HG02763 (cell line): ENCODE measurements around the gene ADAM23.
"Not testable (repeated sequence)": the region's sequence is repeated elsewhere in the genome, so short reads cannot be mapped to it uniquely, and the experiment has no call there.

Experiments
- ATAC-seq: cut with Tn5 transposase; IDR thresholded peaks from one replicate; pipeline ENCODE4 v1.9.1; 2021; ENCODE audit warnings: mild to moderate bottlenecking, moderate library complexity; ENCODE audit not compliant: unreplicated experiment

ADAM23 gene, protein sequence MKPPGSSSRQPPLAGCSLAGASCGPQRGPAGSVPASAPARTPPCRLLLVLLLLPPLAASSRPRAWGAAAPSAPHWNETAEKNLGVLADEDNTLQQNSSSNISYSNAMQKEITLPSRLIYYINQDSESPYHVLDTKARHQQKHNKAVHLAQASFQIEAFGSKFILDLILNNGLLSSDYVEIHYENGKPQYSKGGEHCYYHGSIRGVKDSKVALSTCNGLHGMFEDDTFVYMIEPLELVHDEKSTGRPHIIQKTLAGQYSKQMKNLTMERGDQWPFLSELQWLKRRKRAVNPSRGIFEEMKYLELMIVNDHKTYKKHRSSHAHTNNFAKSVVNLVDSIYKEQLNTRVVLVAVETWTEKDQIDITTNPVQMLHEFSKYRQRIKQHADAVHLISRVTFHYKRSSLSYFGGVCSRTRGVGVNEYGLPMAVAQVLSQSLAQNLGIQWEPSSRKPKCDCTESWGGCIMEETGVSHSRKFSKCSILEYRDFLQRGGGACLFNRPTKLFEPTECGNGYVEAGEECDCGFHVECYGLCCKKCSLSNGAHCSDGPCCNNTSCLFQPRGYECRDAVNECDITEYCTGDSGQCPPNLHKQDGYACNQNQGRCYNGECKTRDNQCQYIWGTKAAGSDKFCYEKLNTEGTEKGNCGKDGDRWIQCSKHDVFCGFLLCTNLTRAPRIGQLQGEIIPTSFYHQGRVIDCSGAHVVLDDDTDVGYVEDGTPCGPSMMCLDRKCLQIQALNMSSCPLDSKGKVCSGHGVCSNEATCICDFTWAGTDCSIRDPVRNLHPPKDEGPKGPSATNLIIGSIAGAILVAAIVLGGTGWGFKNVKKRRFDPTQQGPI

DNA sequence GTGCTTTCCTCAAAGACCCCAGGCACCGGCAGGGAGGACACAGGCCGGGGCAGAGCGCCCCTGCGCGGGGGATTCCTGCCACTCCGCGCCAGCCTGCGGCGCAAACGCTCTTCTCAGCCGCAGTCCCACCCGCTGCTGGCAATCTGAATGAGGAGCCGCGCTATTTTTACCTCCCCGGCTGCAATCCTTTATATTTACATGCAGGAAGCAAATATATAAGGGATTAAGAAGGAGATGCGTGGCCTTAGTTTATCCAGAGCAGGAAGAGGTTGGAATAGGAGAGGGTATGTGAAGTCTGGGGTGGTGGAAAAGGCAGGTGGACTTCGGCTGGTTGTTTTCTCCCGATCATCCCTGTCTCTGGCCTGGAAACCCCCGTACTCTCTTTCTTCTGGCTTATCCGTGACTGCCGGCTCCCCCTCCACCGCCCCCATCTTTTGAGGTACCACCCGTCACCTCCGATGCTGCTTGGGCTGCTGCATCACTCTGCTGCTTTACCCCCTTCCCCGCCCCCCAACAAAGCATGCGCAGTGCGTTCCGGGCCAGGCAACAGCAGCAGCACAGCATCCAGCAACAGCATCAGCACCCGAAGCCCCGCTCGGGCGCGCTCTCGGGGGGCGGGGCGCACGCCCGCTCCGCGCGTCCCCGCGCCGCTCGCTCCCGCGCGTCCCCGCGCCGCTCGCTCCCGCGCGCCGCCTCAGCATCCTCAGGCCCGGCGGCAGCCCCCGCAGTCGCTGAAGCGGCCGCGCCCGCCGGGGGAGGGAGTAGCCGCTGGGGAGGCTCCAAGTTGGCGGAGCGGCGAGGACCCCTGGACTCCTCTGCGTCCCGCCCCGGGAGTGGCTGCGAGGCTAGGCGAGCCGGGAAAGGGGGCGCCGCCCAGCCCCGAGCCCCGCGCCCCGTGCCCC lies at the start of gene ADAM23:
Gene ADAM23, plus strand, starts transcription at position 700 of the 902 bp plus-strand sequence. CDS start 335 bp downstream, outside the sequence.
- no peak for ATAC-seq

DNA sequence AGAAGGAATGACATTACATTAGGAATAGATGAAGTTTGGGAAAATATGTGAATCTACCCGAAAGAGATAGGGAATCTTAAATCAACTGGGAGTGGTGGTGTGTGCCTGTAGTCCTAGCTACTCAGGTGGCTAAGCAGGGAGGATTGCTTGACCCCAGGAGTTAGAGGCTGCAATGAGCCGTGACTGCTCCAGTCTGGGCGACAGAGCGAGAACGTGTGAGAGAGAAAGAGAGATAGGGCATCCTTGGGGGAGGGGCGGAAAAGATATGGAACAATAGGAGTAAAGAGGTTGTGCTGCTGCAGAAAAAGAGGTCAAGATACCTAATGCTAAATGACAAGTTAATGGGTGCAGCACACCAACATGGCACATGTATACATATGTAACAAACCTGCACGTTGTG lies 47.1 kb upstream of the ADAM23 start:
- no peak for ATAC-seq

DNA sequence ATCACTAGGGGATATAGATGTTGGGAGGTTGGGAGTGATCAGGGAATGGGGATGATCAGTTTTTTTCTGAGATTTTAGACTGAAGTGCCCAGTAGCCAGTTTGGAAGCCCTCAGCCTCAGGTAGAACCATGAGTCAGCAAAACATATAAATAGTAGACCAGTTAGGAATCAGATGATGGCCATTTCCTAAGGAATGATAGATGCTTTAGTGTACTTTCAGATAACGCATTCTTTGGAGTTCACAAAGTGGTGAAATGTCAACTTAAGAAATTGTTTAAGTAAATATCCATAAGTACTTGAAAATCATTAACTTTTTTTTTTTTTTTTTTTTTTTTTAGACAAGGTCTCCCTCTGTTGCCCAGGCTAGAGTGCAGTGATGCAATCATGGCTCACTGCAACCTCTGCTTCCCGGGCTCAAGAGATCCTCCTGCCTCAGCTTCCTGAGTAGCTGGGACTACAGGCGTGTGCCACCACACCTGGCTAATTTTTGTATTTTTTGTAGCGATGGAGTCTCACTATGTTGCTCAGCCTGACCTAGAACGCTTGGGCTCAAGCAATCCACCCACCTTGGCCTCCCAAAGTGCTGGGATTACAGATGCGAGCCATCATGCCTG lies 40.3 kb upstream of the ADAM23 start:
- ATAC-seq = not testable (repeated sequence)

DNA sequence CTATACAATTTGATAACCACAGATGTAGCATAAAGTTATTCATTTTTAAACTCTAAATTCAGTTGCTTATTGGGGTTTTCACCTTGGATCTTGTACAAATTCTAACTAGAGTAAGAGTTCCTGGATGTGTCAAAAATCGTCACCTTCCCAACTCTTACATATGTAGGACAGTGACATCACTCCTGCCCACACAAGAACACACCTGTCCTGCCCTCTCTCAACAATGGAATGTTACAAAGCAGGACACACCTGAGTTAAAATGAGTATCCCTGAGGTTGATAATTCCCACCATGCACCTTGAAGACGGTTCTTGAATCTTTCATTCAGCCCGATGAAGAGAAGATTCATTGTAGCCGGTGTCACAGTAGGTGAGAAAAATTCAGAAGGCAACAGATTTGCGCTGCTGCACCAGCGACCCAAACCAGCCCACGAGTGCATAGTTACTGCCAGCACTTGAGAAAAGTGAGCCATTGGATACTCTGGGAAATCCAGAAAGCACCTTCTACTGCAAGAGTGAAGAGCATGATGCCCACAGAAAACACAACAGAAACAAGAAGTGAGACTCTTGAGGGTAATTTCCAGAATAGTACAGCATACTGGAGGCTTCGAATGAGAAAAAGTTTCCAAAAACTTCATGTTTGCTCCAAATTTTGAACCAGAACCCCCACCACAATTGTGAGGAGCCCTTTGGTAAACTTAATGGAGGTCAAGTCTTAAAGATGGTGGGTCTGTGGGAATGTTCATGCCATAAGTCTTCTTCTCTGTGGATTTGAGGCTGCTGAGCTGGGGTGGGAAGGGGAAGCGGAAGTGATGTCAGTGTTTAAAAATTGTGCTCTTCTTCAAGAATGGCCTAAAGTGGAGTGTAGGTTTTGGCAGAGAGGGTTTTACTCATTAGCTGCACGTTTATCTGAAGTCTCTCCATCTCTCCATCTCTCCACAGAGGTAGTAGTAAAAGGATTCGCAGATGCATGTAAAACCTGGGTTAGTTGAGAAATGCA lies 34.7 kb upstream of the ADAM23 start:
- ATAC-seq = peak; percentile 88

DNA sequence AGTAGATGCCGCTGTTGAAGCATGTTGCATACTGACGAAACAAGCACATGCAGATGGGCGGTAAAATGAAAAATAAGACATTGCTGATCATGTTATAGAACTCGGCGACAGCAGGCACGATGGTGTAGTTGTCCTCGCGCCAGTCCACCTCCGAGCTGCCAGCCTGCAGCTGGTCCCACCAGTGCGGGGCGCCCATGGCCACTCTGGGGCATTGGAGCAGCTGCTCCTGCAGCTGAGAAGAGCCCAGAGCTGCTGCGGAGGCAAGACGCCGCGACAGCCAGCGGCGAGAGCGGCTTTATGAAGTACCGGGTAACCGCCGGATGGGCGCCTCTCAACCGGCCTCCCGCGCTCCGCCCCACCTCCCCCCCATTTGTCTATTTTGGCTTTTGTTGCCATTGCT lies 32.6 kb upstream of the ADAM23 start:
- ATAC-seq = no peak

DNA sequence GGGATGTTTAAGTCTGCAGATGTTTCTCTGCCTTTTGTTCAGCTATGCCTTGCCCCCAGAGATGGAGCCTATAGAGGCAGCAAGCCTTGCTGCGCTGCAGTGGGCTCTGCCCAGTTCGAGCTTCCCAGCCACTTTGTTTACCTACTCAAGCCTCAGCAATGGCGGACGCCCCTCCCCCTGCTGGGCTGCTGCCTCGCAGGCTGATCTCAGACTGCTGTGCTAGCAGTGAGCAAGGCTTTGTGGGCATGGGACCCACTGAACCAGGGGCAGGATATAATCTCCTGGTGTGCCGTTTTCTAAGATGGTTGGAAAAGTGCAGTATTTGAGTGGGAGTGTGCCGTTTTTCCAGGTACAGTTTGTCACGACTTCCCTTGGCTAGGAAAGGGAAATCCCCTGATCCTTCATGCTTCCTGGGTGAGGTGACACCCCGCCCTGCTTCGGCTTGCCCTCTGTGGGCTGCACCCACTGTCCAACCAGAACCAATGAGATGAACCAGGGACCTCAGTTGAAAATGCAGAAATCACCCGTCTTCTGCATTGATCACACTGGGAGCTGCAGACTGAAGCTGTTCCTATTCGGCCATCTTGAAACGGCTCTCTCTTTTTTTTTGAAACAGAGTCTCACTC lies 27.6 kb upstream of the ADAM23 start:
- ATAC-seq = no peak

DNA sequence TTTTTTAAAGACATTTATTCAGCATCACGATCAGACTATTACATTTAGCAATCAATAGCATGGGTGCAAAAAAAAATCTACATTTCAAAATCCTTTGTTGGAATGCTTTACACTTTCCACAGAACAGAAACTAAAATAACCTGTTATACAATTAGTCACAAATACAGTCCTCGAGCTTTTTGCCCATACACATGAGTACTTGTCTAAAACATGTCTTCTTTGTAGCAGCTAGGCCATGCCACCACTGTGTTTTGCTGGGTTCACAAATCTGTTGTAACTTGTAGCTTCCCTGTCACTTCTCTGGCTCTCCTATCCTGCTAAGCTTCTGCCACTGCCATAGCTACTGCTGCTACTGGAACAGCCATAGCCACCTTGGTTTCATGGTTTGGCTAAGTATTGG lies 24.4 kb upstream of the ADAM23 start:
- no peak for ATAC-seq

DNA sequence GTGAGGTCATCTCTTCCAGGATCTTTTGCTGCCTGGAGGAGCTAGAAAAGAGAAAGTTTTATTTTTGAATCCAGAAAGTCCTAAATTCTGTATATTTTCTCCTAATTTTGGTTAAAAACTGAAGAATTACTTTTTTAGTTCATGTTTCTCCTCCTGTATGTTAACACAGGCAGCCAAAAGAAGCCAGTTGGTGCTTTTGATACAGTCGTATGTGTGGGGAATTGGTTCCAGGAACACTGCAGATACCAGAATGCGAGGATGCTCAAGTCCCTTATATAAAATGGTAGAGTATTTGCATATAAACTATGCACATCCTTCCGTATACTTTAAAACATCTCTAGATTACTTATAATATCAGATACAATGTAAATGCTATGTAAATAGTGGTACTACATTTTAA lies 22.6 kb upstream of the ADAM23 start:
- no peak for ATAC-seq

DNA sequence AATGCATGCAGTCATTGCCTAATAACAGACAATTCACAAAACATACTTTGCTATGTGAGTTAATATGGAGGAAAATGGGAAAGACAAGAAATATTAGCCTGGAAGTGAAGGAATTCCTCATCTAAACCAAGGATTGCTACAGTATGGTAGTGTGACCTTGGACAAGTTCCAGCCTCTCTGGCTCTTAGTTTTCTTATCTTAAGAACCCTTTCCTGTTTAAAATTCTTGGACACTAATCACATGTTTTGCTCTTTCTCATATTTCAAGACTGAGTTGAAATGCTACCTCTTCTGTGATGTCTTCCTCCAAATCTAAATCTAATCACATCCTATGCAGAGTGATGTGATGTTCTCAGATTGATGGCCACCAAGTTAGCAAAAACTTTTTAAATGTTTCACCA lies 20.8 kb upstream of the ADAM23 start:
- no peak for ATAC-seq

DNA sequence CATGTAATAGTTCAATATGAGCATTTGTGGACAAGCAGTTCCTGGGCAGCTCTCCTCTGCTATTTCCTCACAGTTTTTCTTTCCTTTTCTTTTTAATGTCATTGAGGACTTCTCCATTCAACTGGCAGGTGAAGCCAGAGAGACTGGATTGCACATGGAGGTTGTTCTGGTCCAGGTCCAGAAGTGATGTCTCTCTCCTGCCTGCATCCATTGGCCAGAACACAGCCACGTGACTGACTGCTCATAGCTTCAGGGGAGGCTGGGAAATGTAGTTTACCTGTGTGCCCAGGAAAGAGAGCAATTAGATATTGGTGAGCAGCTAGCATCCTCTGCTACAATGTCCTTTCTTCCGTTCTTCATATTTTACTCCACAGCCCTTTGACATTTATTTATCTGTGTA lies 20.2 kb upstream of the ADAM23 start:
- ATAC-seq = no peak

DNA sequence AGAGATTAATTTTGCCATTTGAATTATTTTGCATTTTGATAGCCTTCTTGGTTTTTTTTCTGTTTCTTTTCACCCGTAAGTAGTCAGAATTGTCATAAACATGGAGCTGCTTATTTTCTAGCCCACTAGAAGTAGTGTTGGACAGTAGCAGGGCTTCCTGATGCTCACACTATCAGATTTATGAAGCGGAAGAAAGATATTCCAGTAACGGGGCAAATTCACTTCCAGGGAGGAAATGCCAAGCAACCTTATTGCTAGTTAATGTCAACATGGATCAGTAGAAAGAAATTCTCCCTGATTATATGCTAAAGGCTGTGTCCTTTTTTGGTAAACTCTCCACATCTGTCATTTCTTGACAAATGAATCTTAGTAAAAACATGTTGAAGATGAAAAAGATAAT lies 19.2 kb upstream of the ADAM23 start:
- no peak for ATAC-seq

DNA sequence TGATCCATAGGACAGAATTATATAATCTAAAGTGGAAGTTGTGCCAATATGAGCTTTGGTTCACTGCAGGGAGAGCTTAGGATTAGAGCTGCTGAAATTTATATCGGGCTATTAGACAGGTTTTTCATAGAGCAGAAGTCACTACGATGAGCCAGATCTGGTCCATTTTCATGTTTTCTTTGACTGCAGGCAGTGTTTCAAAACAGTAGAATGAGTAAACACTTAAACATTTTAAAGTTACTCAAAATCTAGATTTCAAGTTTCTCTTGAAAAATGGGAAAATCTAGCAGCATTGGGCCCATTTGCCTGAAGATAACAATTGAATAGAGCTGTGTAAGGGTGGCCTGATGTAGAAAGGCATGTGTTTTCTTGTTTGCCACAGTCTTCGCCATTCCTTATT lies 14.5 kb upstream of the ADAM23 start:
- ATAC-seq = no peak

DNA sequence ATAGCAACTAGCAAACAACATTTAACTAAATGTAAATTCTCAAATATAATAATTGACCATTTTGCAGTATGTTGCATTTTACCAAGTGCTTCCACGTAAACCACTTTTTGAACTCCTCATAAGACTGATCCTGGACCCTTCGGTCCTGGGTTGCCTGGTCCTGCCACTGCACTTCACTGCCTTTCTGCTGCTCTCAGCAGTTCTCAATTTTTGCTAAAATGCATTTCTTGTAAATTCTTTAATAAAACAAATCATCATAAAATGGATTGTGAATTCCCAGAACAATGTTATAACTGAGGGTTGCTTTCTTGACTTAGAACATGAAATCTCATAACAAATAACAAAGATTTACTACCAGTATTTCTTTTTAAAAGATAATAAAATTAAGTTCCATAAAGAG lies 12.9 kb upstream of the ADAM23 start:
- no peak for ATAC-seq

DNA sequence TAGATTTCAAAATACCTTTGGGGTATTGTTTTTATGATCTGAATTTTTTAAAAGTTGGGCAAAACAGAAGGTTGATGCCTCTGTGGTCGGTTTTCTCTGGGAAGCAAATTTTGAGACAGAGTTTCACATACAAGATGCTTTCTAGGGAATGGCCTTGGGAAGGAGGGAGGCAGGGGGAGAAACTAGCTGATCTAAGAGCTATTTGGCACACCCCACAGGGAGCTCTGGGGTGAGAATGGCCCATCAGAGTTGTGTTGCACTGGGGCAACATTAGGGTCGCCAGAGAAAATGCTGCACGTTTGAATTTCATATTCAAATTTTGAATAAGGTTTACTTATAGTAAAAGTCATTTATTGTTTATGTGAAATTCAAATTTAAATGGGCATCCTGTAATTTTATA lies 11.9 kb upstream of the ADAM23 start:
- no peak for ATAC-seq

DNA sequence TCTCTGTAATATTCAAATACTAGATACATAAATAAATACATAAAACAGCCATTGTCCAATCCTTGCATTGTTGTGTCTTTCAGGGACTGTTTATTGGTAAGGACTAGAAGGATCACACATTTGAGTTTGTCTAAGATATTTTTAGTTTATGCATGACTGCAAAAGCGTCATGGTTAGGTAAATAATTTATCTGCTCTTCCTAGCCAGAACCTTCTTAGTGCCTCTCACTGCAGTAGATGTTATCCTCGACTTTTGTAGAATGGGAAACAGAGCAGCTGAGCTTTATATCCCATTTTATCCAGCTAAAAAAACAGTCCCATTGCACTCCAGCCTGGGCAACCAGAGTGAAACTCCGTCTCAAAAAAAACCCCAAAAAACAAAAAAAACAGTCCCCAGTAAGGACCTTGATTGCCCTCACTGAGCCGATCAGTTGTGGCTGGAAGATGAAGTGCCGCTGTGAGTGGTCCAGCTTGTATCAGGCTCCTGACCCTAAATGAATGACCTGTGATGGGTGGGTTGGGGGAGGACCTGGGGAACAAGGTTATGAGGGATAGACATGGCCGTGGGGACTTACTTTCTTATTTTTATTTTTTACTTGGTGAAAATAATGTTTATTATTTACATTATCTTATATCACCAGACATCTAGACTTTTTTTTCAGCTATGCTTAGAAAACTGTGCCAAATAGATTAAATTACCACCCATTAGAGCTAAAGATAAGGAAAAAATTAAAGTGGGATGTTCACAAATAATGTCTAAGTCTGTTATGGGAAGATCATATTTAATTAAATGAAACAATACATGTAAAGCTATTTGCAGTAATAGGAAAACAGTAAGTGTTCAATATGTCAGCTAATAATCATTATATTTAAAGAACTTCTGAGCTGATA lies 10.9 kb upstream of the ADAM23 start:
- no peak for ATAC-seq

DNA sequence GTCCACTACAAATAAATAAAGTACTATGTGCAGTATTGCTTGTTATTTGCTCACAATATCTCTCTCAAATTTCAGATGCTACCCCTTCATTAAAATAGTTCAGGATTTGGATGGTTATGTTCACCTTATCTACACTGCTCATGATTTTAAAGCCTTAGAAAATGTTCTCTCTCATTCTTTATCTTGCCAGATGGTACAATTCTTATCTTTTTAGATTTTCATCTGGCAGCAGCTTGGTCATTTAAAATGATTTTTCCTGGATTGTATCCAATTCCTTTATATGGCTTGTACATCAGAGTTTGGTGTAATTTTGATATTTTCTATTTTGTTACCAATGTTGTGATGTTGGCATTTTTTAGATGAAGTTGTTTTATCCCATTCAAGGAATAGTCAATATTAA lies 10.1 kb upstream of the ADAM23 start:
- no peak for ATAC-seq

DNA sequence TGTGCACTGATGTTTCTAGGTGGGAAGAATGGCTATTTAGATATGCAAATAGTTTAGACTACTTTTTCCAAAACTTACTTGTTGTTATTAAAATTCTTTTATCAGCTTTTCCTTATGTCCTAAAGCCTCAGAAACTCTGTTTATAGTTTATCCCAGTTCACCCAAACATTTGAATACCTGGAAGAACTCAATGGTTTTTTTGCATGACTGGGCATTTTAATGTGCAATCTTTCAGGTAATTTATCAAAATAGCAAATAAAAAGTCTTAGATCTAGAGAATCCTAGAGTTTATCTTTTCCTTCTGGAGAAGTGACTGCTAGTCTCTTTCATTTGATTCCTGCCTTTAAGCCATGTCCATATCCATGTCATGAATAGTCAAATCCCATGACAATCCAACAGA lies 9.6 kb upstream of the ADAM23 start:
- ATAC-seq = no peak

DNA sequence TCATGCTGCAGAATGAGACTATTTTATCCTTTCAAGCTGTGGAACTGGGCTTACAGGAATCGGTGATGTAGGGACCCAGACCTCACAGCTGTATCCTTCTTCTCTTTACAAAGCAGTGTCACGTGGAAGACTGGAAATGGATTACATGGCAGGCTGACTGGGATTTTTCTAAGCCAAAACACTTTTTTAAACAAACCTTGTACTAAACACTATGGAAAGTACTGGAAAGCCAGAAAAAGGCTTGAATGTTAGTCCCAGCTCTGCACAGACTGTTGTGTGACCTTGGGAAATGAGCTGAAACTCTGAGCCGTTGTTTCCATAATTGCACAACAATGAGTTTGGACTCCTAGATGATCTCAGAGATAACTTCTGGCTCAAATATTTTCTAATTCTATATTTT lies 7.6 kb upstream of the ADAM23 start:
- ATAC-seq = no peak
